Measurements from ENCODE around the gene L3HYPDH.

DNA sequence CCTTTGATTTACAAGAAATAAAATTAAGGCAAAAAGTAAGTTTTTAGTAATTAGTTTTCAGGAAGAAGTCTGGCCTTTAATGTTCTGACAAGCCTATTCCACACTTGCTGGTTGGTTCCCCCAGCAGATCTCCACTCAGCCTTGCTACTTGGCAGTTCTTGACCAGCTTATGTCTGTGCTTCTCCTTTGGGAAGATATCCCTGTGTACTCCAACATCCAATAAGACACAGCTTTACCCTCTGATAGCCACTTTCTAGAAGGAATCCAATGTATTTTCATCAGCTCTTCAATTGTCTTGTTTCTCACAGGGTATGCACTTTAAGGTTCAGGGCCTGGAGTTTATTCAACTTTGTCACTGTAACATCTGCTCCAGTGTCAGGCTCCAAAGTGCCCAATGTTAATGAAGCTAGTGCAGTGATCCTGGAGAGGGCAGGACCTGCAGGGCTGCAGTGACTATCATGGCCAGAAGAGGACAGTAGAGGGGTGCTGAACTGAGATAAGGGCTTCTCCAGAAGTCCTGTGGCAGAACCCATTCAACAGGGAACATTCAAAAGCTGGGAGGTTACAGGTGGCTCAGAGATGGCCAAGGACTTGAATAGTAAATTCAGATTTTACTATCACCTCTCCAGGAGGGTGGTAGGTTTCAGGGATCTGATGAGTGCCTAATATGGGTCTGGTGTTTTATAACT lies 23.0 kb upstream of the L3HYPDH start:
- TF ChIP-seq, protein P1, sequence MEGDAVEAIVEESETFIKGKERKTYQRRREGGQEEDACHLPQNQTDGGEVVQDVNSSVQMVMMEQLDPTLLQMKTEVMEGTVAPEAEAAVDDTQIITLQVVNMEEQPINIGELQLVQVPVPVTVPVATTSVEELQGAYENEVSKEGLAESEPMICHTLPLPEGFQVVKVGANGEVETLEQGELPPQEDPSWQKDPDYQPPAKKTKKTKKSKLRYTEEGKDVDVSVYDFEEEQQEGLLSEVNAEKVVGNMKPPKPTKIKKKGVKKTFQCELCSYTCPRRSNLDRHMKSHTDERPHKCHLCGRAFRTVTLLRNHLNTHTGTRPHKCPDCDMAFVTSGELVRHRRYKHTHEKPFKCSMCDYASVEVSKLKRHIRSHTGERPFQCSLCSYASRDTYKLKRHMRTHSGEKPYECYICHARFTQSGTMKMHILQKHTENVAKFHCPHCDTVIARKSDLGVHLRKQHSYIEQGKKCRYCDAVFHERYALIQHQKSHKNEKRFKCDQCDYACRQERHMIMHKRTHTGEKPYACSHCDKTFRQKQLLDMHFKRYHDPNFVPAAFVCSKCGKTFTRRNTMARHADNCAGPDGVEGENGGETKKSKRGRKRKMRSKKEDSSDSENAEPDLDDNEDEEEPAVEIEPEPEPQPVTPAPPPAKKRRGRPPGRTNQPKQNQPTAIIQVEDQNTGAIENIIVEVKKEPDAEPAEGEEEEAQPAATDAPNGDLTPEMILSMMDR (conservative IDR thresholded peaks at IDR 0.05 in 1 of 2, IDR thresholded peaks at IDR 0.05 in 1 of 2; ENCODE audit: extremely low read depth in 1 of 2, insufficient read depth in 1 of 2, low read depth in 1 of 2, low read length in 2 of 2), result peak; percentile 98 to 99
- TF ChIP-seq EZH2 (IDR thresholded peaks at IDR 0.05; ENCODE audit: borderline replicate concordance, low read length), result no peak

Measured in mammary epithelial cell (primary cell).